Stimulated activated CD4-positive, alpha-beta T cell treated with anti-CD3 and anti-CD28 coated beads, Interleukin-4, amount 100 ng/mL, for 24 hours (primary cell): ENCODE data around the gene GPR39.
"Not testable (repeated sequence)": the region's sequence is repeated elsewhere in the genome, so short reads cannot be mapped to it uniquely, and the experiment has no call there.

ENCODE experiments used
- DNase-seq: peaks from one replicate; pipeline ENCODE4 v3.0.0-alpha.2; 2020

GPR39 gene

GRCh38 chr2:132416723-132417395, at the start of gene GPR39:
Gene GPR39, plus strand, starts transcription at chr2:132416805.
- DNase-seq, result no peak

GRCh38 chr2:132368191-132368590, 48.4 kb upstream of the GPR39 start:
- no peak for DNase-seq

DNA sequence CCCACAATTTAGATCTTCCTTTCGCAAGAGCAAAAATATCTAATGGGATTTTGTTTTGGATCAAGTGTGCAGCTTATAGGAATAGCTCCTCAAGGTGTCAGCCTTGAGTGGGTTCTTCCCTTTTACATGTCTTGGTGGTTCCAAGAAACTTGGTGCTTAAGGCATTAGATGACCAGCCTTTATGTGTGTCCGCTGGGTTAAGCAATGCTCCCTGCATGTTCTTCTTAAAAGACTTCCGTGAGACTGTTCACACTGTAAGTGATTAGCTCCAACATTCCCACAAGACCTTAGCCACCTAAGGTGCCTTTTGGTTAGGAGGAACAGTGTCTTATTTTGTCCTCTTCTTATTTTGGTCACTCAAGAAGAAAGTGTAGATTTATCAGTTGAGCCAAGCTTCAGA, 44.3 kb upstream of the GPR39 start:
- no peak for DNase-seq

DNA sequence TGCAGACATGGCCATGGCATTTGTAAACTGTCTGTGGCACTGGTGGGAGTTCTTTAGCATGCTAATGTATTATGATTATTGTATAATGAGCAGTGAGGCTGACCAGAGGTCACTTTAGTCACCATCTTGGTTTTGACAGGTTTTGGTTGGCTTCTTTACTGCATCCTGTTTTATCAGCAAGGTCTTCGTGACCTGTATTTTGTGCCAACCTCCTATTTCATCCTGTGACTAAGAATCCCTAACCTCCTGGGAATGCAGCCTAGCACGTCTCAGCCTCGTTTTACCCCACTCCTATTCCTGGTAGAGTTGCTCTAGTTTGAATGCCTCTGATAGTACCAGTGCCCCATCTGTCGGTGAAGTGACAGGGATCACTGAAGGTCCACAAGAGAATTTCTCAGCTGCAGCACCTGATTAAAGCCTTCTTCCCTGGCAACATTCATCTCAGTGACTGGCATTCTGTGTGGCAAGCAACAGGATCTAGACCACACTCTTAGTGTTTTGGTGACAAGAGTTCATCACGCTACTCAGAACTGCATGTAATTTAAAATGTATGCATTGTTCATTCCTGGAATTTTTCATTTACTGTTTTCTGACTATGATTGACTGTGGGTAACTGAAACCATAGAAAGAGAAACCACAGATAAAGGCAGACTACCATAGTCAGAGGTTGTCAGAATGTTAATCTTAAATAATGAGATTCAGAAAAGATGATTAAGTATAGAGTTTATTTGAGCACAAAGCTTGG, 43.0 kb upstream of the GPR39 start:
- no peak for DNase-seq

GRCh38 chr2:132374151-132374550, 42.5 kb upstream of the GPR39 start:
- DNase-seq, result no peak

DNA sequence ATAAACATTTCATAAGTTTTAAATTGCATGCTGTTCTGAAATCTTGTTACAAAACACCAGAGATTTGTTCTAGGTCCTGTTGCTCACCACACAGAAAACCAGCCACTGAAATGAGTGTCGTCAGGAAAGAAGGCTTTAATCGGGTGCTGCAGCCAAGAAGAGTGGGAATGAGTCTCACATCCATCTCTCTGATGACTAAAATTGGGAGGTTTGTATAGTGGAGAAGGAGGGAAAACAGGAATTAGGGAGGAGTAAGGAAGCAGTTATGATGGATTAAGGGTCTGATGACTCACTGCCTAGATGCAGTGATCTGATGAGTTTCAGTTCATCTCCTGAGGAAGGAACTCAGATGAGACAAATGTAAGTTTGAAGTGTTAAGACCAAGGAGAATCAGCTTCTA, 42.1 kb upstream of the GPR39 start:
- no peak for DNase-seq

GRCh38 chr2:132374961-132375360, 41.6 kb upstream of the GPR39 start:
- no peak for DNase-seq

DNA sequence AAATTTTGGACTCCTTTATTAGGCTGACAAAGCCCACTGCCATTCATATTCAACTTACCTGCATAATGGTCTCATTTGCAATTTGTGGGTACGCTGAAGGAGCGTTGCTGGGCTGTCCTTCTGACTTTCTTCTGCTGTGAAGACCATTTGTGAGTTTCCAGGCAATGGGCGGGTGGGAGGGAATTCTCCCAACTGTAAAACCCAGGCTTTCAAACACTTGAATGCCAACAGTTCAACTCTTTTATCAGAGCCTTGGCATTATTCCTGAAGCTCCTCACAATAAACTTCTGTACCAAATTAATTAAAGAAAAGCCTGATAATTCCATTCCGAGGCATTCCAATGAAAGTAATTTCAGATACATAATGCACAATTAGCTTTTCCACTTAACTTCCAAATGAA, 35.2 kb upstream of the GPR39 start:
- DNase-seq, result no peak

- no peak for DNase-seq
Observed at GRCh38 chr2:132383956-132384355, 32.6 kb upstream of the GPR39 start.

- DNase-seq, result no peak
Observed at GRCh38 chr2:132384491-132385151, 32.0 kb upstream of the GPR39 start.

DNA sequence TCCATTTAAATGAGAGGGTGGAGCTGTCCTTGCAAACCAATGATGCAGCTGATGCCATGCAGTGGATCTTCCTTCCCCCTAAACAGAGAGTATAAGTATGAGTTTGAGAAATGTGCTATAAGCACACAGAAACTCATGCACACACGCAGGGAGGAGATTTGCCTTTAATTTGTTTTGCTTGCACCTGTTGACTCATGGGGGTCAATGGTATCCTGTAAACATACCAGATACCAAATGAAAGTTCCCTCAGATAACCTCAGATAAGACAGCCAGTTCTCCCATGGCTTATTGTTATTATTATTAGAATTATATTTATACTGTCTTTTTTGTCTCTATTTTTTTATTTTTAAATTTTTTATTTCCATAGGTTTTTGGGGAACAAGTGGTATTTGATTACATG, 29.5 kb upstream of the GPR39 start:
- no peak for DNase-seq

DNA sequence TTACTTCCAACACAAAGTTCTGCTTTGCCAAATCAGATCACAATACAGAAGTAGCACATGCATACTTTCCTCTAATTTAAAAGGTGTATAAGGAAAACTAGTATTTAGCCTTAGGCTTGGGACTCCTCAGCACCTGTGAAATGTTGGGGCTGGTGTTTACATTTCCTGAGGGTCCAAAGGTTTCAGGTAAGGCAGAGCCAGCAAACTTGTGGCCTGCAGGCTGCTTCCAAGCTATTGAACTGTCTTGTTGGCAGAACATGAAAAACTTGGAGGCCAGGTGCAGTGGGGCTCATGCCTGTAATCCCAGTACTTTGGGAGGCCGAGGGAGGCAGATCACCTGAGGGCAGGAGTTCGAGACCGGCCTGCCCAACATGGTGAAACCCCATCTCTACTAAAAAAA, 26.5 kb upstream of the GPR39 start:
- DNase-seq, result no peak

- no peak for DNase-seq
Observed at GRCh38 chr2:132391378-132391777, 25.2 kb upstream of the GPR39 start.

DNA sequence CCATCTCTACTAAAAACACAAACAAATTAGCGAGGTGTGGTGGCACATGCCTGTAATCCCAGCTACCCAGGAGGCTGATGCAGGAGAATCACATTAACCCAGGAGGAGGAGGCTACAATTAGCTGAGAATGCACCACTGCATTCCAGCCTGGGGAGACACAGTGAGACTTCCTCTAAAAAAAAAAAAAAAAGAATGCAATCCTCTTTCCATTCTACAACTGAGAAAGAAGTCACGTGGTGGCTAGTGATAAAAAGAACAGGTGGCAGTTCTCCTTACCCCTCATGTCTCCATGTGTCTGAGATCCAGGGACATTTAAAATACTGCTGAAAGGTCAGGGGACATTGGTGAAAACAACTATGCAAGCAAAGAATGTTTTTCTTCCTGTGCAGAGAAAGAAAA, 24.4 kb upstream of the GPR39 start:
- no peak for DNase-seq

DNA sequence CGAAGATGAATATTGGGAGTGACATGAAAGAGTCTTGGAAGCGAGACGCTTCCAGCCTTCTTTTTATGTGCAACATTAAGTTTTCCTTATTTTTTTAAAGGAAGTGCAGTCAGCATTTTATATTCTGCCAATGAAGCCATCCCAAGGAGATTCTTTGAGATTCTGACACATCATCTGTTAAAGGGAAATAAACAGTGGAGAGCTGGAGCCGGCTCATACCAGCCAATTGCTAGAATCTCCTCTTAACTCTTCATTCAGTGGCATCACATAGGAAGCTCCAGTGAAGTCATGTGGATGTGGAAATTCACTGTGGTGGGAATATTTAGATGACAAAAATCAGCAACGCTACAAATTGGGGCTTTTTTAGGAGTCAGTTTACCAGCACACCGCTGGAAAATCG, 23.7 kb upstream of the GPR39 start:
- no peak for DNase-seq

- not testable (repeated sequence) for DNase-seq
Observed at GRCh38 chr2:132397042-132397441, 19.6 kb upstream of the GPR39 start.

DNA sequence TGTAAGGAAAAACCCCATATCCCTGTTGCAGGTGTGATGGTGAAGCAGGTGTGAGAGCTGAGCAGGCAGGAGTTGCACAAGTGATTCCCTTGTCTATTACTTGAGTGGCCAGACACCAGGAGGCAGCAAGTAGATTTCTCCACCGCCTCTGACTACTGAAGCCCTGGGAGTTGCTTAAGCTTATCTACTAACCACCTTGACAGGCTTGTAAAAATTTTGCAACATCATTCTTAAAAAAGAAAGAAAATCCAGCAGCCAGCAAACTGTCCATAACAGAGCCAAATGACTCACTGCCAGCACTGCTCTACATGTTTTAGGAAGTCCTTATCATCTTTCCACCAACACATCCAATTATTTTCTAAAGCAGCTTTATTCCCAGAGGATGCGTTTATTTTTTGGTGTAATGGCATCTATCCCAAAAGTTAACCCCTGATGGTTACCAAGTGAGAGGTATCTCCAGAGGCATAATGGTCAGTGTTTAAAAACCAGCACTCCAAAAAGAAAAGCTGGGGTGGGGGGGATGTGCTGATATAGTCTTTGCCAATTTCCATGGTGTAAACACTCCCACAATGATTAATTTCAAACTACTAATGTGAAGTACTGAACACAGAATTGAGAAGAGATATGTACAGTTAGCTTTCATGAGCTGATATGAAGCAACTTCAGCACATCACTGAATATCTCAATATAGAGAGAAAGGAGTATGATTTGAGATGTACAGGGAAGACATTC, 16.3 kb upstream of the GPR39 start:
- DNase-seq, result no peak

DNA sequence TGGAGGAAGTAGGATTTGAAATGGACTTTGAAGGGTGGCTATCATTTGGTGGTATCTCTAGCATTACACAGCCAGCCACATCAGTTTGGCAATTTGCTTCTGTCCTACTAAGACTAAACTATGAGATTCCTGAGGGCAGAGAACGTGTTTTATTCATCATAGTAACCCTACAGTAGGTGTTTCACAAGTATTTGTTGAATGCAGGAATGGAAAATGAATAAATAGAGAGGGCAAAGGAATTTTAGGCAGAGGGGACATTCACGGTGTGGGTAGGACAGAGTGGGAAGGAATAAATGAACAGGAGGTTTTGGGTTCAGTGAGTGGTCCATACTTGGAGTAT, 15.7 kb upstream of the GPR39 start:
- DNase-seq, result no peak

- DNase-seq, result no peak
Observed at GRCh38 chr2:132401326-132401725, 15.3 kb upstream of the GPR39 start.

GRCh38 chr2:132403146-132403545, 13.5 kb upstream of the GPR39 start:
- no peak for DNase-seq

DNA sequence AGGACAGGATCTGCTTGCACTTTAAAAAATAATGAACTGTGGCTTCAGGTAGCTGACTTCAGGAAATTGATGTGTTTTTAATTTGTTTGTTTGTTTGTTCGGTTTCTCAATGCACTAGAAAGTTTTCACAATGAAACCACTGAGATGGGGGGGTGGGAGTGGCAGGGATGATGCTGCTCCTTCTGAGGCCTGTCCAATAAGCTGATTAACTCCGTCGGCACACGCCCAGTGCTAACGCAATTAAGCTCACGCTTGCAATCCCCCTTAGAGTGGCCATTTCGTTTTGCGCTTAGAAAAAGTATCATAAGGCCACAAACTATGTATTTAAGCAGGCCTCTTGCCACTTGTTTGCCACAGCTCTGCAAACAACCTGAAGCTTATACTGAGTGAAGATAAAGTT, 12.5 kb upstream of the GPR39 start:
- no peak for DNase-seq

DNA sequence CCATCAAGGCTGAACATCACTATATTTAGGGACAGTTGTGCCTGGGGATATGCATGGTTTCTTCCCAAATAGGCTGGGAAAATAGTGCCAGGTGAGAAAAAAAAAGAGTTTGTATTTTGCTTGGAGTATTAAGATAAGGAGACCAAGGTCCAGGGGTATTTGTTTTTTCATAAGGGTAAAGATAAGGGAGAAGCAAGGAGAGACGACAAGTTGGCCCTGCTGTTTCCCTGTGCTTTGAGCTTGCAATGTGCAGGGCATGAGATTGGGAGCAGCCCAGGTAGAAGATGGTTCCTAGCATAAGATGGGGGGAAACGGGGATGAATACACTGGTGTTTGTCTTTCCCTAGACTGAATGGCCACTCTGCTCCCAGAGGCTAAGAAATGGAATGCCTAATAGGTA, 8.8 kb upstream of the GPR39 start:
- no peak for DNase-seq

- DNase-seq, result no peak
Observed at GRCh38 chr2:132412021-132412420, 4.6 kb upstream of the GPR39 start.

DNA sequence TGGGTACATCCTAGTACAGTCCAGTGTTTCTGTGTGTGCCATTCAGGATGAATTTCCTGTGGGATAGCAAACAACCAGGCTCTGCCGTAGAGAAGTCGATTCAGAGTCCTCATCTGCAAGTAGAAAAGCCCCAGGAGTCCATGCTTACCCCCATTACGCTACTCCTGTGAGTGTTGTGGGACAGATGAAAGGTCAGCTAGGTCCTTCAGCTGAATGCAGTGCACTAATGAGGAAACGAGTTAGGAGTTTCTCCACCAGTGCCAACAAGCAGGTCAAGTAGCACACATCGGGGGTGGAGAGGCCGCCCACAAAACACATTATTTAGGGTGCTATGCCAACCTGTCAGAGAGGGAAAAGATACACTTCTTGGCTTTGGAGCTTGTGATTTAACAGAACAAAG, 2.5 kb upstream of the GPR39 start:
- DNase-seq, result no peak
